ENCODE measurements around the gene CEBPB.

Gene CEBPB

GRCh38 chr20:50230184-50230583 lies 39.6 kb downstream of the CEBPB start:
- no peak for DNase-seq

GRCh38 chr20:50230871-50231560 lies 40.4 kb downstream of the CEBPB start:
- DNase-seq: no peak

- DNase-seq: no peak
Measured at GRCh38 chr20:50231854-50232253, 41.2 kb downstream of the CEBPB start.

- no peak for DNase-seq
Measured at GRCh38 chr20:50232651-50233324, 42.2 kb downstream of the CEBPB start.

GRCh38 chr20:50233325-50234212 lies 42.9 kb downstream of the CEBPB start:
- no peak for DNase-seq

- DNase-seq: no peak
Measured at GRCh38 chr20:50234288-50234687, 43.7 kb downstream of the CEBPB start.

GRCh38 chr20:50237349-50237748 lies 46.7 kb downstream of the CEBPB start:
- DNase-seq: no peak

GRCh38 chr20:50238081-50238800 lies 47.6 kb downstream of the CEBPB start:
- DNase-seq: no peak

GRCh38 chr20:50240092-50240491 lies 49.5 kb downstream of the CEBPB start:
- DNase-seq: no peak

- DNase-seq: no peak
Measured at GRCh38 chr20:50242178-50242514, 51.5 kb downstream of the CEBPB start.
